Suppressor macrophage treated with lipopolysaccharide for 4 hours (primary cell): Measurements from ENCODE around the gene DLGAP1.
"Not testable (repeated sequence)": the region's sequence is repeated elsewhere in the genome, so short reads cannot be mapped to it uniquely, and the experiment has no call there.

Experiments
- DNase-seq: peaks from one replicate; pipeline ENCODE4 v3.0.0-alpha.2; 2020

DLGAP1 gene

GRCh38 chr18:3594760-3595368 lies 860.2 kb downstream of the DLGAP1 start:
- DNase-seq: peak; percentile 63

- DNase-seq: peak; percentile 96
Observed at GRCh38 chr18:3593904-3594759, 861.0 kb downstream of the DLGAP1 start.

GRCh38 chr18:3593381-3593903 lies 861.7 kb downstream of the DLGAP1 start:
- DNase-seq: peak; percentile 60

- DNase-seq: no peak
Observed at GRCh38 chr18:3592864-3593263, 862.2 kb downstream of the DLGAP1 start.

- no peak for DNase-seq
Observed at GRCh38 chr18:3590096-3590630, 864.9 kb downstream of the DLGAP1 start.

GRCh38 chr18:3585656-3586509 lies 869.2 kb downstream of the DLGAP1 start:
- peak; percentile 84 for DNase-seq

GRCh38 chr18:3584897-3585460 lies 870.1 kb downstream of the DLGAP1 start:
- DNase-seq: peak; percentile 10

- no peak for DNase-seq
Observed at GRCh38 chr18:3584266-3584861, 870.7 kb downstream of the DLGAP1 start.

GRCh38 chr18:3583873-3584247 lies 871.2 kb downstream of the DLGAP1 start:
- no peak for DNase-seq

GRCh38 chr18:3583106-3583872 lies 871.8 kb downstream of the DLGAP1 start:
- DNase-seq: not testable (repeated sequence)

- DNase-seq: no peak
Observed at GRCh38 chr18:3581890-3582289, 873.2 kb downstream of the DLGAP1 start.

- DNase-seq: not testable (repeated sequence)
Observed at GRCh38 chr18:3580523-3581025, 874.5 kb downstream of the DLGAP1 start.

GRCh38 chr18:3579701-3580100 lies 875.4 kb downstream of the DLGAP1 start:
- DNase-seq: peak; percentile 27

GRCh38 chr18:3578621-3579020 lies 876.5 kb downstream of the DLGAP1 start:
- no peak for DNase-seq

- DNase-seq: no peak
Observed at GRCh38 chr18:3577281-3577855, 877.7 kb downstream of the DLGAP1 start.

GRCh38 chr18:3572761-3573160 lies 882.3 kb downstream of the DLGAP1 start:
- DNase-seq: no peak

- no peak for DNase-seq
Observed at GRCh38 chr18:3566851-3567250, 888.3 kb downstream of the DLGAP1 start.

GRCh38 chr18:3560755-3561154 lies 894.4 kb downstream of the DLGAP1 start:
- DNase-seq: no peak

- no peak for DNase-seq
Observed at GRCh38 chr18:3554811-3555427, 900.2 kb downstream of the DLGAP1 start.

GRCh38 chr18:3554091-3554601 lies 901.0 kb downstream of the DLGAP1 start:
- DNase-seq: no peak
